ENCODE results near the gene NUDT21. TPM values are rescaled to one million over a fixed set of nuclear protein-coding genes. Genes with fewer than 3 reads are reported as not detected.

NUDT21 gene
- polyA plus RNA-seq, 3 donors: 117 to 129 (median 123) TPM

- no peak for DNase-seq
Observed at GRCh38 chr16:56469748-56470147, 18.6 kb upstream of the NUDT21 start.

- DNase-seq: no peak
Observed at GRCh38 chr16:56468800-56469199, 17.7 kb upstream of the NUDT21 start.

- DNase-seq: no peak
Observed at GRCh38 chr16:56466344-56466743, 15.2 kb upstream of the NUDT21 start.

DNA sequence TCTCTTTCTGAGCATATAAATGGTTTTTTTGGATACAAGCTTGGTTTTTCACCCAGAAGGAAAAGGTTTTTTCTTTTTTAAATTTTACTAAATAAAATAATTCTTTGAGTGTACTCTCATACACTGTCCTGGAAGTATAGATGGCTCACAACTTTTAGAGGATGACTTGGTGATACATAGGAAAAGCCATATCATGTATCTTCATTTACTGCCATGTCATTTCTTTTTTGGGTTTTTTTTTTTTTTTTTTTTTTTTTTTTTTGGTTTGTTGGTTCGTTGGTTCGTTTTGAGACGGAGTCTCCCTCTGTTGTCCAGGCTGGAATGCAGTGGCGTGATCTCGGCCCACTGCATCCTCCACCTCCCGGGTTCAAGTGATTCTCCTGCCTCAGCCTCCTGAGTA is 12.0 kb upstream of the NUDT21 start:
- no peak for DNase-seq

DNA sequence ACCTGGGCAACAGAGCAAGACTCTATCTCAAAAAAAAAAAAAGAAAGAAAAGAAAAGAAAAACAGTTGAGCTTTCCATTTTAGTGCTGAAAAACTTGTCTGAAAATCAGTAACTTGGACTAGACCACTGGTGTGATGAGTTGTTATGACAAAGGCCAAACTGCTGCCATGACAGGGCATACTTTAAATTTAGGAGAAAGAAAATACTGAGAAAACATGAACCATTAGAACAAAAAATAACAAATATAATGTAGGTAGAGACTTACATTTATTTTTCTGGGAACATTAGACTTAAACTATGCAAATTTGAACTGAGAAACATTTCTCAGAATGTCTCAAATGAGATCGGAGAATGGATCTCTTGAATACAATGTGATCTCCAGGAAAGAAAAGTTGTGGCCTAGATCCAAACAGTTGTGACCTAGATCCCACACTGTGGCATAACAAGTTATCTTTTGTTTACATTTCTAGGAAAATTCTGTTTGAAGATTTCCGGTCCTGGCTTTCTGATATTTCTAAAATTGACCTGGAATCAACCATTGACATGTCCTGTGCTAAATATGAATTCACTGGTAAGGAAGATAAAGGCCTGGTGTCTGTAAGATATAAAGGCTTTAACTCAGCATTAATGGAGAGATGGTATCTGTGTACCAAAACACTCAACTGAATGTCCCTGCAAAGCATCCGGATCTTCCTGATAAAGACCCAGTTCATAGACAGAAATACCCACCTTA is 11.1 kb upstream of the NUDT21 start:
- DNase-seq: no peak

DNA sequence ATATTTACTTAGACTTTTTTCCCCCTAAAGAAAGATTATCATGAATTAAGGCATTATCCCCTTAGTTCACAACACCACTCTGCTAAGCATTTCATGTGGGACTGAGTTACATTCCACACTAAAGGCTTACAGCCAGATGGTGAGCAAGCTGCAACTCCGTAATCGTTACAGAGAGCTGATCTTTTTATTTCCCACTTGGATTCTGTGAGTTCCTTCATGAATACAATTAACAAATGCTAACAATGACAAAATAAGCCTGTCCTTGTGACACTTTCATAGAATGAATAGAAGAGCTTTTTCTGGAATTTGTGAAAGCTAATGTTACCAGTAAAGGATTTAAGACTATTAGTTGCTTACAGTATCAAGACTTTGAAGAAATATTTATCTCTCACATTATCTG is 9.0 kb upstream of the NUDT21 start:
- DNase-seq: no peak

DNA sequence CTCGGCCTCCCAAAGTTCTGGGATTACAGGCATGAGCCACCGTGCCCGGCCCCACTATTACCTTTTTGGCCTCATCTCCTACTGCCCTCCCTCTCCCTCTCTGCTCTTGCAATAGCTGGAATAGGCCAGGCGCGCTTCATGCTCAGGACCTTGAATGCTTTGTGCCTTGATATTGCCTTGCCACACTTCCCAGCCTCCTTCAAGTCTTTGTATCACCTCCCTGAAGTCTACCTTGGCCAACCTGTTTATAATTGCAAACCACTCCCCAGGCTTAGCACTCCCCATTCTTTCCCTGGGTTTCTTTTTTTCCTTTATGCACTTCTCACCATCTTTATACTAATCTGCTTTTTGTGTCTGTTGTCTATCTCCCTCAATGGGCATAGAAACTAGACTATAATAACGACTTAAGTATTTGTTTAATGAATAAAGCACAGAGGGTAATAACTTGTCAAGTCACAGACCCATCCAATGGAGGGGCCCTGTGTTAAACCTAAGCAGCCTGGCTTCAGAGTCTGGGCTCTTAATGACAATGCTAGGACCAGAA is 6.9 kb upstream of the NUDT21 start:
- no peak for DNase-seq

- DNase-seq: peak; percentile 35
Observed at GRCh38 chr16:56451753-56452689, 889 bp upstream of the NUDT21 start.

GRCh38 chr16:56450275-56450985 is 702 bp downstream of the NUDT21 start:
- DNase-seq: no peak

DNA sequence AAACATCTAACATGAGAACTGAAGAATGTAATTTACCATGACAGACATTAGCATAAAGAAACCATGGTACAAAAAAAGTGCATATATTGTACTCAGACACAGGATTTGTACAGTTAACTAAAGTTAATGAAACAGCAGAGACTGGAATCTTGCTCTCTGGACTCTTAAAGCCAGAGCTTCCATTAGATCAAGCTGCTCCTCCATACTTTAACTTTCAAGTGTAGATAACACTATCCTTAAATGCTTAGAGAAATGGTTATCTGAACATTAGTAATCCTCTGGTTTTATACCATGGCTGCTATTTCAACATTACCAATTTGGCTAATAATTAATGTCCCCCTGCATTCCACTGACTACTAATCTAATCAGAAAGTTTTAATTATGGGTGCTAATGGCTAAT is 3.1 kb downstream of the NUDT21 start:
- no peak for DNase-seq

GRCh38 chr16:56447286-56447685 is 3.8 kb downstream of the NUDT21 start:
- DNase-seq: no peak

GRCh38 chr16:56438038-56438437 is 13.1 kb downstream of the NUDT21 start:
- no peak for DNase-seq

DNA sequence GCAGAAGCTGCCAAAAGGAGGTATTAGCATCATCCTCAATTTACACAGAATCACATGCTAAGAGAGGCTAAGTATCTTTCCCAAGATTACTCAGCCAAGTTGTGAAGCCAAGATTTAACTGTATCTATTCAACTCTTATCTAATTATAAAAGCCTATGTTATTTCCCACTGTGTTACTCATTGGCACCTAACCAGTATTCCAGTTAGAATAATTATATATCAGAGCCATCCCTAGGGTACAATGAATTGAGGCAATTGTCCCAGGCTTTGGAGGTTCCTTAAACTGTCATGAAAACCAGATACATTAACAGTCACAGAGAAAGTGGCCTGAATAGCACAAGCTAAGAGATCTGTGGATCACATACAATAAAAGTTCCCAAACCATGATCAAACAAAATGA is 14.9 kb downstream of the NUDT21 start:
- DNase-seq: no peak

DNA sequence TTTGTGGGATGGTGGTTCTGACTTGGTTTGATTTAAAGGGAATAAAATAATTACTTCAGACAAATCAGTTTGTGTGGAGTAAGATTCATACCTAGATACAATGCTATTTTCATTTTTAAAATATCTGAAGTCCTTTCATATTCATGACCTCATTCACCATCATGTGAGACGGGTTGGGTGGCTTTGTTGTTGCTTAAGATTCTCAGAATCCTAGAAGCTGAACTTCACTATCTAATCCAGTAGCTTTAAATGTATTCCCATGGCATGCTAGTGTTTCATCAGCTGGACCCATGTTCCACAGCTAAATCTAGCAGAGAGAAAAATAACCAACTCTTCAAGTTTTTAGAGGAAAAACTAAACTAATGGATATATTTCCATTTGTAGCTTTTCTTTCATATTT is 23.0 kb downstream of the NUDT21 start:
- DNase-seq: no peak

- DNase-seq: no peak
Observed at GRCh38 chr16:56426585-56426984, 24.5 kb downstream of the NUDT21 start.

DNA sequence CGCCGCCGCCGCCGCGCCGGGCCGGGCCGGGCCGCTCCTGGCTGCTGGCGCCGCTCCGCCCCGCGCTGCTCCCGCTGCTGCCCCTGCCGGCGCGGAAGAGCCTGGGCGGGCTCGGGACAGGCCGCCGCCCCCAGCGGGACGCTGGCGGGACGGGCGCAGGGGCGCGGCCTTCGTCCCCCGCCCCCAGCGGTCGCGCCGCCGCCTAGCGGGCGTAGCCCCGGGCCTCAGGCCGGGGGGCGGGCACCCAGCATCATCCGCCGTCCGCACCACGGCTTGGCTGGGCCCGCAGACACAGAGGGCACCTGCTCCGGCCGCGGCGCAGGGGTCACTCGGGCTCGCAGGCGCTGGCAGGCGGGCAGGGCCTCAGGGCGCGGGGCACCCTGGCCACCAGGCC is 25.7 kb downstream of the NUDT21 start, which contains the start of gene AMFR:
Gene AMFR, minus strand, starts transcription at position 107 of the 394 bp plus-strand sequence. CDS start 218 bp downstream, outside the sequence.
- DNase-seq: peak; percentile 69

DNA sequence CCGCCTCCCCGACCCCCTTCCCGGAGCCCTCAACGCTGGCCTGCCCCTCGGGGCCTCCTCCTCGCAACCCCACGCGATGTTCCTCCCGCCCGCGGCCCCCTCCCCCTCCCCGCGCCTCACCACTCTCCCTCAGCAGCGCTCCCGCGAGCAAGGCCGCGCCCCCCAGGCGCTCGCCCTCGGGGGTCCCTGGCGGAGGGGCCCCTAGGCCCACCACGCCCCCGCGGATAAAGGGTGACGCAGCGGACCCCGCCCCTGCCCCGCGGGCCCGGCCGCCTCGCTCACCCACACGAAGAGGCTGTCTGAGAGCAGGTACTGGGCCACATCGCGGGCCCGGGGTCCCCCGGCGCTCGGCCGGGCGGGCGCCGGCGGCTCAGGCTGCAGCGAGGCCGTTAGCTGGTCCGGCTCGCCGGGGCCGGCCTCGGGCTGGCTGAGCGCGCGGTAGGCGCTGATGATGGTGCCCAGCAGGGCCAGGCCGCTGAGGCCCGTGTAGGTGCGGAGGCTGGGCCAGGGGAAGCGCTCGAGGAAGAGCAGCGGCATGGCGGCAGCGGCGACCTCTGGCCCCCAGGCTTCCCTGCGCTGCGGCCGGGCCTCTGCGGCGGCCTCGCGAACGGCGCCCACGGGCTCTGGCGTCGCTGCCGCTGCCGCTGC is 26.2 kb downstream of the NUDT21 start:
- no peak for DNase-seq

DNA sequence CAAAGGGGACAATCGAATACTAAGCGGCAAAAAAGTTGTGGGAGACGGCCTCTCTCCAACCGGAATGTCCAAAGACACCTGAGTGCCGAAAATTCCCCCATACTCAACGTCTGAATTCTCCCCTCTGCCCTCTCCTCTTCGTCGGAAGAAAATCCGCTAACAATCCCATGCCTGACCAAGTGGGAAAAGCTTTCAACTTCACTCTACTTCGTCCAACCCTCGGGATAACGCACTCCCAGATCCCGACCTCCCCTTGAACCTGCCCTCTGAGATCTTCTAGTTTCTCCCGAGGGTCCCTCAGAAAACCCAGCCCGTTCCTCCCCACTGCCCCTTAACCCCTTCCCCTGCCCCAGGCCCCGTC is 26.7 kb downstream of the NUDT21 start:
- DNase-seq: no peak

GRCh38 chr16:56423584-56424403 is 27.3 kb downstream of the NUDT21 start:
- no peak for DNase-seq

DNA sequence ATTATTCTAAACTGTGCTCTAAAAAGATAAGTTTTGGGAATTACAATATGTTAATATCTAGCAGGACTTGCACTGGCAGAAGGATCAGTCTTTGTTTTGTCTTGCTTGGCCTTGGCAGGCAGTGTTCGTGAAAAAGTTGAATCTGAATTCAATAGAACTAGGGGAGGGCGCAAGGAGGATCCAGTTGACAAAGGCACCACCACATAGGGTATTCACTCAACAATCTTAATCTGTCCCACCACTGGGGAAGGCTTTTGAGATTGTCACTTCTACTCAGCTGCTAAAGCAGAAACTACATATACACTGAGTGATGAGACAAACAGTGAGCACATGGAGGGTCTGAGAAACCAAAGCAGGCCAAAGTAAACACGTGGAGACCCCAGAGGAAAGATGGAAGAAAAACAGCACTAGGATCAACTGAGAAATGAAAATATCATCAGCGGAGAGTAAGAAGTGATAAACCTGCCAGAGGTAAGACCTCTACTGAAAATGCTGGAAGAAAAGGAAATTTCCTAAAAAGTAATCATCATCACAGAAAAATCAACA is 28.2 kb downstream of the NUDT21 start:
- no peak for DNase-seq

Measured in renal pelvis (tissue), 4 donors.